HG03442 (cell line): Measurements from ENCODE around the gene CHST9.
"Not testable (repeated sequence)": the region's sequence is repeated elsewhere in the genome, so short reads cannot be mapped to it uniquely, and the experiment has no call there.

Experiments
- ATAC-seq: cut with Tn5 transposase; IDR thresholded peaks from one replicate; pipeline ENCODE4 v1.9.1; 2021; ENCODE audit warnings: mild to moderate bottlenecking, moderate library complexity; ENCODE audit not compliant: unreplicated experiment

CHST9 gene

GRCh38 chr18:26943906-26944305, 241.2 kb downstream of the CHST9 start:
- no peak for ATAC-seq

GRCh38 chr18:26941584-26941983, 243.5 kb downstream of the CHST9 start:
- no peak for ATAC-seq

- no peak for ATAC-seq
Measured at GRCh38 chr18:26940744-26941398, 244.2 kb downstream of the CHST9 start.

- no peak for ATAC-seq
Measured at GRCh38 chr18:26931659-26932058, 253.4 kb downstream of the CHST9 start.

GRCh38 chr18:26930630-26931029, 254.5 kb downstream of the CHST9 start:
- ATAC-seq: no peak

- ATAC-seq: no peak
Measured at GRCh38 chr18:26928670-26929313, 256.3 kb downstream of the CHST9 start.

GRCh38 chr18:26927822-26928221, 257.3 kb downstream of the CHST9 start:
- not testable (repeated sequence) for ATAC-seq

GRCh38 chr18:26926066-26926675, 258.9 kb downstream of the CHST9 start:
- no peak for ATAC-seq

GRCh38 chr18:26925313-26925712, 259.8 kb downstream of the CHST9 start:
- no peak for ATAC-seq

GRCh38 chr18:26922313-26922712, 262.8 kb downstream of the CHST9 start:
- ATAC-seq: no peak

GRCh38 chr18:26920644-26921043, 264.5 kb downstream of the CHST9 start:
- ATAC-seq: no peak

GRCh38 chr18:26919627-26920026, 265.5 kb downstream of the CHST9 start:
- no peak for ATAC-seq

GRCh38 chr18:26919201-26919600, 265.9 kb downstream of the CHST9 start:
- no peak for ATAC-seq

GRCh38 chr18:26911840-26912239, 273.3 kb downstream of the CHST9 start:
- no peak for ATAC-seq

- no peak for ATAC-seq
Measured at GRCh38 chr18:26909599-26910290, 275.4 kb downstream of the CHST9 start.

- no peak for ATAC-seq
Measured at GRCh38 chr18:26908906-26909305, 276.2 kb downstream of the CHST9 start.

- no peak for ATAC-seq
Measured at GRCh38 chr18:26902291-26902690, 282.8 kb downstream of the CHST9 start.

- ATAC-seq: no peak
Measured at GRCh38 chr18:26901020-26901419, 284.1 kb downstream of the CHST9 start.

- no peak for ATAC-seq
Measured at GRCh38 chr18:26894426-26894825, 290.7 kb downstream of the CHST9 start.

- ATAC-seq: no peak
Measured at GRCh38 chr18:26893996-26894395, 291.1 kb downstream of the CHST9 start.

GRCh38 chr18:26888259-26888658, 296.8 kb downstream of the CHST9 start:
- no peak for ATAC-seq
